HFF-Myc (cell line): ENCODE results near the gene BOD1L1.

Experiments used
- DNase-seq: peaks from one replicate; pipeline ENCODE4 v3.0.0-alpha.2; 2011; ENCODE audit warnings: low read depth; ENCODE audit errors: extremely low read depth
- H3K4me3 ChIP-seq: replicated peaks from 2 replicates; pipeline ENCODE4 v1.5.1; 2011; ENCODE audit warnings: low read depth, mild to moderate bottlenecking, control low read depth, low read length
- TF ChIP-seq, protein P1 (sequence below): IDR thresholded peaks from 2 replicates; pipeline ENCODE4 v1.5.1; 2012; ENCODE audit warnings: mild to moderate bottlenecking, low read depth, low read length, control low read depth; ENCODE audit errors: missing control alignments

Gene BOD1L1

DNA sequence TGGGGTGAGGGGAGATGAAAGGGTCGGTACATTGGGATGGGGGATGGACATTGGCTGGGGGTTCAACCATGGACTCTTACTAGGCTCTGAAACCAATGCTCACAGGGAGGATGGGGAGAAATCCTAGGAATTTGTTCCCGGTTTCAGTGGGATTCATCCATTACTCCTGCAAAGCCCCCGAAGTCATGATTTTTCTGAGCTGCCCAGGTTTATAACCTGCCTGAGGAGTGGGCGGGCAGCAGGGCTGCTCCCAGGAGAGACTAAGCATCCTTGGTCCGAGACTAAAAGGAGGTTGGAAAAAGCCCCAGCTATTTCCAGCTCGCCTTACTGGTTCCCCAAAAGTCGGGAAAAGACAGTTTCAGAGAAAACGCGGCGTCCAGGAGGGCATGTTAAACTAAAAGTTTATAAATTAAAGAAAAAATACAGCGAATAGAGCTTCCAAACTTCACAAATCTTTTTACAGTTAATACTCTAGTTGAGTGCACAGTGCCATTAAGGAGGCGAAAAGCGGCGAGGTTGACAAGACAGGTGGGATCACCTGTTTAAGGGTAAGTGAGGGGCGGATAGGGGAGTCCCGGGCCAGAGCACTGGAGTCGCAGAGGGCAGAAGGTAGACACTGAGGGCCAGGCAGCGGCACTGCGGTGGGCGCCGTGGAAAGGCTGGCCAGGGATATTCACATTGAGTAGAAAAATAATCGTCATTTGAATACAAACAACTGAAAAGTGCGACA, 86.9 kb downstream of the BOD1L1 start:
- DNase-seq: no peak
- H3K4me3 ChIP-seq: no peak overlapping the region
- TF ChIP-seq, protein P1, sequence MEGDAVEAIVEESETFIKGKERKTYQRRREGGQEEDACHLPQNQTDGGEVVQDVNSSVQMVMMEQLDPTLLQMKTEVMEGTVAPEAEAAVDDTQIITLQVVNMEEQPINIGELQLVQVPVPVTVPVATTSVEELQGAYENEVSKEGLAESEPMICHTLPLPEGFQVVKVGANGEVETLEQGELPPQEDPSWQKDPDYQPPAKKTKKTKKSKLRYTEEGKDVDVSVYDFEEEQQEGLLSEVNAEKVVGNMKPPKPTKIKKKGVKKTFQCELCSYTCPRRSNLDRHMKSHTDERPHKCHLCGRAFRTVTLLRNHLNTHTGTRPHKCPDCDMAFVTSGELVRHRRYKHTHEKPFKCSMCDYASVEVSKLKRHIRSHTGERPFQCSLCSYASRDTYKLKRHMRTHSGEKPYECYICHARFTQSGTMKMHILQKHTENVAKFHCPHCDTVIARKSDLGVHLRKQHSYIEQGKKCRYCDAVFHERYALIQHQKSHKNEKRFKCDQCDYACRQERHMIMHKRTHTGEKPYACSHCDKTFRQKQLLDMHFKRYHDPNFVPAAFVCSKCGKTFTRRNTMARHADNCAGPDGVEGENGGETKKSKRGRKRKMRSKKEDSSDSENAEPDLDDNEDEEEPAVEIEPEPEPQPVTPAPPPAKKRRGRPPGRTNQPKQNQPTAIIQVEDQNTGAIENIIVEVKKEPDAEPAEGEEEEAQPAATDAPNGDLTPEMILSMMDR: no peak

DNA sequence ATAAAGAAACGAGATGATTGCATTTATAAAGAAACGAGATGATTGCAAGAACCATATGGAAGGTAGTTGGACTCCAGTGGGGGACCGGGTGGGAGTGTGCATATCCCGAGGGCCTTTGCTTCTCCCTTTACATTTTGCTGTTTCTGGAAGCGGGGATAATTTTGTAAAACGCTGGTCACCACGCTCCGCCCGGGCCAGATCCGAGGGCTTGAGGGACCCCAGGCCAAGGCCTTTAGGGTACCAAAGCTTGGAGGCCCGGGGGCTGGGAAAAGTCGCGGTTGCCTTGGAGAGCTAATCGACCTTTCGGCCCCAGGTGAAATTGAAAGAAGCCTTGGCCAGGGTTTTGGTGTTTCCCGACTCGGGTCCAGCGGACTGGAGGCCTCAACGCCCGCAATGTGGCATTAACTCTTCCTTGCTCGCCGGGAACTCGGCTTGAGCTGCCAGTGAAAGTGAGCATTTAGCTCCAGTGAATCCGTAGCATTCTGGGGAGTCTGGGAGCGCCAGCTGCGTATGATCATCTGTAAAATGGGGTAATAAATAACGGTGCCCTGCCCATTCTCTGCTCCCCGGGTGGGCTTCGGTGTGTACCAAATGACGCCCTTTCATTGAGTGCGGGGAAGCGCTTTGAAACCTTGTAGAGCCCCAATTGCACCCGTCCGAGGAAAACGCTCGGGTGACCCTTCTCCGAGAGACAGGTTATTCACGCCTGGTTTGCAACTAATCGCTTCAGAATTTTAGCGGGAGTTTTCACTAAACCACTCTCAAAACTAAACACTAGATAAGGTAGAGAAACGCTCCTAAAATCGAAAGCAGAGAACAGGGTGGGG, 87.7 kb downstream of the BOD1L1 start:
- H3K4me3 ChIP-seq: no peak overlapping the region
- TF ChIP-seq, protein P1: no peak
- DNase-seq: no peak

DNA sequence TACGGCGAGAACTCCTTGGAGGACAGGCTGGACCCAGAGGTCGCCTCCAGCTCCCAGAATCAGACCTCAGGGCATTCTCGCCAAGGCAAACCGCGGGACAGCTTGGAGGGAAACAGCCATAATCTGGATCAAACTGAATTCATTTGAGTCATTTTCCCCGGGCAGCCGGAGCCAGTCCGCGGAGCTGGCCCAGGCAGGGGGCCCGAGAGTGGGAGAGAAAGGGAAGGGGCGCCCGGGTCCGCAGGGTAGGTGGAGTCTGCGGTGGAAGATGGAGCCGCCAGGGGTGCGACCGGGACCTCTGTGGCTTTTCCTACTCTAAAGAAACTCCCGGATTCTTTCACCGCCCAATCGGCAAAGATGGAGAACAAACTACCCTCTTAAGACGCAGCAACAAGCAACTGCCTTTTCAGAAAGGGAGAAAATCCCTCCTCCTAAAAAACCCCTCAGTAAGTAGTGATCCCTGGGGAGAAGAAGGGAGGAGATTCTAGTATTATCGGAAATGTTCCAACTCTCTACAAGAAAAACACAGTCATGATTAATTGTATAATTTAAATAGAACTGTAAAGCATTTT, 88.4 kb downstream of the BOD1L1 start:
- DNase-seq: no peak
- TF ChIP-seq, protein P1: no peak
- no peak overlapping the region for H3K4me3 ChIP-seq

DNA sequence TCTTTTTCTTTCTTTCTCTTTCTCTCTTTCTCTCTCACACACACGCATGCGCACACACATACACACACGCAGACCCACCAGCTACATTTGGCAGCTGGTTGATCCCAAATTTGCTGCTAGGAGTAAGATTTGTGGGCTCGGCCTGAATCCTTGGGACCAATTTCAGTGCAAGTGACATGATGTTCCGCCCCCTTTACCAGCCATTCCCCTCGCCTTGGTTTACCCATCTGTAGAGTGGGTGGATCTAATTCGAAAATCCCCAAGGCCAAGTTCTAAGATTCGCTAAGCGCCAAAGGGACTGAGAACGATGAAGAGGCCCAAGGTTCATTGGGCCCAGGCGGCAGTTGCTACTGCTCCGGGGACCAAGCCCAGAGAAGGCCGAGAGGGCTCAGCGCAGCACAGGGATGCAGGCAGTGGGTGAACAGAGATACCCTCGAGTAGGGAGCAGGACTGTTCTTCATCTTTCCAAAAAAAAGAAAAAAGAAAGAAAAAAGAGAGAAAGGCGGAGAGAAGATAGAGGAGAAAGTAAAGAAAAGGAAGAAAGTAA, 89.0 kb downstream of the BOD1L1 start:
- DNase-seq: no peak
- TF ChIP-seq, protein P1: no peak
- no peak overlapping the region for H3K4me3 ChIP-seq

DNA sequence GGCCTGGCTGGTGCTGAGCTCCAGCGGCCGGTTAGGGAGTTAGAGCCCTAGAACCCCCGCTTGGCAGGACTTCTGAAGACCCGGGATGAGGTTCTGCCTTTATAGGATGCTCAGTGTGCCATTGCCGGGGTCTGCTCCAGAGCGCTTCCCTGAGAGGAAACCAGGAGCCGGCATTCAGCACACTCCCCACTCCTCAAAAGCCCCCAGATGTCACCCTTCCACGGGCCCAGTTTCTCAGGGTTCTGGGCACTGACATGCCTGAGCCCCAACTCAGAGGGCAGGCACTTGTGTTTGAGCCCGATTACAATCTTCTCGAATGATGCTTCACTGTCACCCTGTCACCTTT, 89.7 kb downstream of the BOD1L1 start:
- DNase-seq: no peak
- TF ChIP-seq, protein P1: no peak
- H3K4me3 ChIP-seq: no peak overlapping the region

DNA sequence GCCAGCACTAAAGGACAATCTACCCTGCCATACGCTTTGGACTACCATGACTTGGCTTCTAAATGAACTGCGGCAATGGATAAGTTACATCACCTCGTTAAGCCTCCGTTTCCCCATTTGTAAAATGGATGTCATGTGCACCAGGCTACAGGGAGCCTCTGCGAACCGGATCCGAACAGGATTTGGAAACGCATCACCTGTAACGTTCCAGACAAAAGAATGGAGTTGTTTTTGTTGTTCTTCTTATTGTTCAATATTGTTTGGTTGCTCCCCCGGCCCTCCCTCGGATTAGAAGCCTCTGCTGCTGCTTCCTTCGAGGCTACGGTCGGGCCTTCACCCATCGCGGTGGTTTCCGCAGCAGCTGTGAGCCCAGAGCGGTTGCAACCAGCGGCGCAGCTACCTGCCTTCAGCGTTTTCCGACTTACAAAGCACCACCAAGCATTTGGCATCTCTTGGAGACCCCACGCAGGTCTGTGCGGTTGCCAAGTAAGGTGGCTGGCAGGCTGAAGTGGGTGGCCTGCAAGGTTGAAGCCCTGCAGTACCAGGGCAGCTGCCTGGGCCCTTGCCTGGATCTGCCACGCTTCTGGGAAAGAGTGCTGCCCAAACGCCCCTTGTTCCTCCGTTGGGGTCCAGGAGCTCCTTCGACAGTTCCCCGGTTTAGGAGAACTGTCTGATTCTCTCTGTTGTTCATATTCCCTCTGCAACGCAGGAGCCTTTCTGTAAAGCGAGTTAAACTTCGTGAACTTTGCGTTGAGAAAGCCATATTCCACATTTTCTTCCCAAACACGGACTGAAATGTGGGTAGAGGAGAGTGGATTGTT, 90.3 kb downstream of the BOD1L1 start:
- TF ChIP-seq, protein P1: no peak
- no peak overlapping the region for H3K4me3 ChIP-seq
- DNase-seq: no peak
